ENCODE results near the gene TLE4.

GRCh38 chr9:79662537-79662956 is 90.8 kb downstream of the TLE4 start:
- peak; percentile 91 for TF ChIP-seq GATA3 (IDR thresholded peaks at IDR 0.05; ENCODE audit: low read depth, low read length)
- peak; percentile 76 for TF ChIP-seq GATA2 (IDR thresholded peaks at IDR 0.05; ENCODE audit: low read depth, low read length)

All from SH-SY5Y (cell line).